T-helper 1 cell (primary cell): ENCODE data around the gene ELAVL2.

Source experiments
- DNase-seq, 5 donors: peaks; one replicate each; pipeline ENCODE4 v3.0.0-alpha.2; 2012 to 2020

ELAVL2 gene

DNA sequence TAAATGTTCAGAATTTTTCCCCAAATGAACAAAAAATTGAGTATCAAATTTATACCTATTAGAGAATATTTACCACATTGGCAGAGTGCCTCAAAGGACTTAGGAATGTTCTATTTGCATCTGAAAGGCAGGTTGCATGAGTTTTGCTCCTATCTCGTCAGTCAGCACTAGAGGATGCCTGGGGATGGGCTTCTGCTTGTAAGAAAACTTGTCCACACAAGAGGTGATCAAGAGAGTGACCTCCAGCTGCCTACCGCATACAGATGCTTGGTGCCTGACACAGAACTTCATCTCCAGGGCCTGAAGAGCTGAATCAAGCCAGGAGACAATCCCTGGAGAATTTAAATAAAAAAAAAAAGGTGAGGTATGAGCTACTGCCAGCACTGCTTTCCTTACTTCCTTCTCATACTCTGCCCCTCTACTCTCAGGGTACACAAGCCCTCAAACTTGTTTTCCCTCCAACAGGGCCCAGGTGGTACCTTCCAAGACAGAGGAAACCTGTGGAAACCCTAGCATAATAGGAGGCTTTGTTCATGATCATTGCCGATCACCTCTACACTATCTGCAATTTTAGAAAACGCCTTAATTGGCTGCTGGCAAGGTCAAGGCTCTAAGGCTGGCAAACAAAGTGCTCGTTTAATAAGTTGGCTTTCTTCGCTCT is 166.6 kb downstream of the ELAVL2 start:
- no peak for DNase-seq

DNA sequence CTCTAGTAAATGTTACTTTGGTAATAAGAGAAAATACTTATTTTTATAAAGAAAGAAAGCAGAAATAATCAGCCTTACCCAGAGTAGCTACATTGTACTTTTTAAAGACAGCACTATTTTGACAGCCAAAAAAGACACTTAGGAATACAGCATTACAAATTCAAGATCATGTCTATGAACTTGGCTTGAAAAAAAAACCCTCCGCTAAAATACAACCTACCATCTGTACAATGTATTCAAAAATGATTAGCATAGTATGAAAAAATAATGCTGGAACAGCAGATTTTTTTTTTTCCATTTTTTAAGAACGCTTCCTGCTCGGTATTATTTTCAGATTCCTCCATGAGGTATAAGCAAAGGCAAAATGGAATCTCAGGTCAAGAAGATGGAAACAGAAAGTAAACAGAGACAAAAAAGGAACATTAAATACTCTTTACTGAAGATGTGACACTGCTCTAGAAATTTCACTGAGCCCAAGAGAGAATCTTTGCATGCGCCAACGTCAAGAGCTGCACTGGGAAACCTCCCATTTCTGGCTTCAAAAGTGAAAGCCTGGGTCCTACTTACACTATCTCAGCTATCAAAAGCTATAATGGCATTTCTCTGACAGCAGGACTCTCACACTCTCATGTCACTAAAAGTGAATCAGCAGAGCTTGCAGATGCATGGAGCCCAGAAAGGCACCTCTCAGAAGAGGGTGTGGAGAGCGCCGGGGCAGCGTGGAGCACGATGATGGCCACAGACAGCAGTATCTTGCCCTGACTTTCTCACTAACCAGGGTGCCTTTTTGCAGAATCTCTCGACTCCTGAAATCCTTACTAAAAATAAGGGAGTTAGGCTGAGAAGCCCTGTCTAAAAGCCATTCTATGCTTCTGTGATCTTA is 167.4 kb downstream of the ELAVL2 start:
- DNase-seq, result no peak

GRCh38 chr9:23651051-23651450 is 175.0 kb downstream of the ELAVL2 start:
- no peak for DNase-seq

DNA sequence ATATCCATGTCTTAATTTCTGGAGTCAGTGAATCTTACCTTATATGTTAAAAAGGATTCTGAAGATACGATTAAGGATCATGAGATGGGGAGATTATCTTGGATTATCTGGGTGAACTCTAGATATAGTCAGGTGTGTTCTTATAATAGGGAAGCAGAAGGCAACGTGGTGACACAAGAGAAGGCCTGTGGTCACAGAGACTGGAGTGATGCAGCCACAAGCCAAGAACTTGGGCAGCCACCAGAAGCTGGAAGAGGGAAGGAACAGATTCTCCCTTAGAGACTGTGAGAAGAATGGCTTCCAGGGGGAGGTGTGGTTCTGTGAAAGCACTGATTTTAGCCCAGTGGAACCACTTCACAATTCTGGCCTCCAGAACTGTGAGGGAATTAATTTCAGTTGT is 177.4 kb downstream of the ELAVL2 start:
- no peak for DNase-seq

DNA sequence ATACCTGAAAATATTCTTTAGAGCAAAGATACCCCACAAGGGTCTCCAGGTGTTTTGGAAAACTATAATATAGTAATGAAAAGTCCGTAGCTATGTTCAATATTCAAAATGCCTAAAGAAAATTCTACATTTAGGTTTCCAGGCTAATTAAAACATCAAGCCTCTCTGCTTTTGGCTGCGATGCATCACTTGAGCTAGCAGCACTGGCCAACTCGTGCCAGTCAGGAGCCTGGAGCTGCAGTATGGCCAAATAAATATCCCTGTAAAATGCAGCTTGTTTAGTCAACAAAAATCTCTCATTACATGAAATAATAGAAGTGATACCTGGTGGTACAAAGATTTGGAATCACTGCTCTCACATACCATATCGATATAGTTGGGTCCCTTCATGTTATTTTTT is 181.1 kb downstream of the ELAVL2 start:
- DNase-seq, result no peak

- DNase-seq, result no peak
These were observed 181.7 kb downstream of the ELAVL2 start for GRCh38 chr9:23644326-23644725.

DNA sequence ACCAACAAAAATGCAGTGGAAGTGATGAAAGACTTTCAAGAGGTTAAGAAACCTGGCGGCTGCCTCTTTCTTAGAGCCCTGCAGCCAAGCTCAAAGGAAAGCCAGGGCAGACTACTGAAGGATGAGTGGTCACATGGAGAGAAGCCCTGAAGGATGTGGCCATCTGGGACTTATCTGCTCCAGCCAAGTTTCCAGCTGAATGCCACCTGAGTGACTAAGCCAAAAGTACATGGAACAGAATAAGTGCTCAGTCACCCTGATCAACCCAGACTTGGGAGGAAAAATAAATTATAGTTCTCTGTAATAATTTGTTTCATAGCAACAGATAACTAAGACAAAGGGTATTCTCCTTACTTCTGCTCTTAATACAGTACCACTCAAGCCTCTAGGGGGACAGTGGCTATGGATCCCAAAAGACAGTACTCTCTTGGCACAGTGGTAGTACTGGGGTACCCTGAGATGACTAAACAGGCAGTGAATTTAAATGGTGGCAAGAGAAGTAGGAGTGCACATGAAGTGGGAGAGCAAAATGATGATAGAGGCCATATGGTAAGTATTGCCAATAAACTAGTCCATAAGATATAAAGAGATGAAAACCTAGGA is 182.3 kb downstream of the ELAVL2 start:
- DNase-seq, result no peak
